WTC11 (cell line): ENCODE results near the gene ECI1. TPM values are rescaled to one million over a fixed set of nuclear protein-coding genes. Genes with fewer than 3 reads are reported as not detected.

Experiments used
- ATAC-seq: fragments of 200-7000 bp; cut with Tn5 transposase; 2 replicates; pipeline ENCODE4 v1.10.0; 2021; ENCODE audit warnings: mild to moderate bottlenecking, moderate library complexity
- CTCF ChIA-PET: fragments of 300-600 bp; sonication (Branson Sonifier 250); formaldehyde crosslinking; loops from one replicate; lab custom pipeline; 2021; ENCODE audit warnings: antibody characterized with exemption; lab: Charles Lee
- POLR2A ChIA-PET: fragments of 350-600 bp; sonication (Branson Sonifier 250); formaldehyde crosslinking; loops from one replicate; lab custom pipeline; 2021; ENCODE audit warnings: antibody characterized with exemption; lab: Charles Lee
- DNase-seq: peaks from one replicate; pipeline ENCODE4 v3.0.0; 2021; ENCODE audit warnings: low spot score
- H3K27ac Mint-ChIP-seq: 2 replicates; pipeline ENCODE4 v1.8.0; 2021; ENCODE audit warnings: mixed read lengths
- H3K27me3 Mint-ChIP-seq: 2 replicates; pipeline ENCODE4 v1.8.0; 2021; ENCODE audit warnings: low read depth, mild to moderate bottlenecking, moderate library complexity, mixed read lengths
- H3K36me3 Mint-ChIP-seq: 2 replicates; pipeline ENCODE4 v1.8.0; 2021; ENCODE audit warnings: mixed read lengths
- H3K4me1 Mint-ChIP-seq: 2 replicates; pipeline ENCODE4 v1.8.0; 2022; ENCODE audit warnings: mixed read lengths
- H3K4me3 Mint-ChIP-seq: 2 replicates; pipeline ENCODE4 v1.8.0; 2021; ENCODE audit warnings: mild to moderate bottlenecking, moderate library complexity, mixed read lengths
- H3K9me3 Mint-ChIP-seq: 2 replicates; pipeline ENCODE4 v1.8.0; 2021; ENCODE audit warnings: mixed read lengths
- AR ChIP-seq: fragments of 250-450 bp; sonication (Bioruptor Pico); IDR thresholded peaks from 2 replicates; pipeline ENCODE4 v1.9.0; 2021; ENCODE audit warnings: mild to moderate bottlenecking
- ATF1 ChIP-seq: sonication (generic); formaldehyde crosslinking; IDR thresholded peaks from 2 replicates; pipeline ENCODE4 v1.8.1; 2023; ENCODE audit warnings: mild to moderate bottlenecking, moderate library complexity, missing genetic modification reagents
- FOXP4 ChIP-seq: sonication (generic); formaldehyde crosslinking; IDR thresholded peaks from 2 replicates; pipeline ENCODE4 v1.8.0; 2022; ENCODE audit warnings: mild to moderate bottlenecking, missing genetic modification reagents
- GRHL2 ChIP-seq: fragments of 250-450 bp; sonication (Bioruptor Pico); IDR thresholded peaks from 2 replicates; pipeline ENCODE4 v1.8.0; 2022; ENCODE audit warnings: mild to moderate bottlenecking, moderate library complexity; ENCODE audit not compliant: insufficient replicate concordance, severe bottlenecking
- MYBL2 ChIP-seq: sonication (generic); formaldehyde crosslinking; IDR thresholded peaks from 2 replicates; pipeline ENCODE4 v1.8.1; 2023; ENCODE audit warnings: mild to moderate bottlenecking, moderate library complexity, missing genetic modification reagents
- NFYB ChIP-seq: sonication (generic); formaldehyde crosslinking; conservative IDR thresholded peaks from 2 replicates; pipeline ENCODE4 v1.8.0; 2022; ENCODE audit warnings: low read depth, missing genetic modification reagents
- NR2C2 ChIP-seq: sonication (generic); formaldehyde crosslinking; IDR thresholded peaks from 2 replicates; pipeline ENCODE4 v1.8.0; 2022; ENCODE audit warnings: mild to moderate bottlenecking, missing genetic modification reagents
- ZMAT4 ChIP-seq: fragments of 250-450 bp; sonication (Bioruptor Pico); IDR thresholded peaks from 2 replicates; pipeline ENCODE4 v1.9.0; 2021; ENCODE audit warnings: mild to moderate bottlenecking
- ZNF263 ChIP-seq: sonication (generic); formaldehyde crosslinking; IDR thresholded peaks from 2 replicates; pipeline ENCODE4 v1.8.1; 2022; ENCODE audit warnings: low read depth, mild to moderate bottlenecking, moderate library complexity, missing genetic modification reagents
- ZSCAN18 ChIP-seq: fragments of 250-450 bp; sonication (Bioruptor Pico); IDR thresholded peaks from 2 replicates; pipeline ENCODE4 v2.1.2; 2022; ENCODE audit warnings: mild to moderate bottlenecking, moderate library complexity
- total RNA-seq: library from RNA; stranded (reverse); gene quantifications from 3 replicates; pipeline ENCODE4 v1.2.3, GENCODE V29; 2021

The ECI1 gene
- total RNA-seq, 1 experiment from 2014 or later, result 100 TPM

GRCh38 chr16:2213817-2214718 lies 37.3 kb downstream of the ECI1 start:
- ChIA-PET CTCF (interaction anchor here (0.6 to 2.8 kb wide), 8 partner anchors 10 to 287 kb away, joined by 3 to 30 read pairs (median 6); partner anchors contain the start of genes CASKIN1, DNASE1L2, ECI1 and TBL3), POLR2A (interaction anchor here (0.9 to 1.7 kb wide), 7 partner anchors 7 to 59 kb away, joined by 3 to 10 read pairs (median 4); partner anchors contain the start of genes DNASE1L2, E4F1, ECI1 and TRAF7)
- Mint-ChIP-seq H3K4me1 (peaks cover 25% of the 10 kb centered on the region), H3K4me3 (peak overlapping the region; percentile 74), H3K27ac (peak overlapping the region; percentile 32; the same call in 1 of the 2 replicates), H3K27me3 (no peaks in the 10 kb centered on the region), H3K36me3 (peaks cover 11% of the 10 kb centered on the region), H3K9me3 (no peaks in the 10 kb centered on the region)
- ATAC-seq (no peak), DNase-seq (no peak)
- TF ChIP-seq ZNF263 (CRISPR knock-in tag) (no peak), FOXP4 (CRISPR knock-in tag) (peak; percentile 57; the same call in 1 of the 2 replicates)

GRCh38 chr16:2212362-2213324 lies 38.7 kb downstream of the ECI1 start:
- Mint-ChIP-seq H3K4me1 (peaks cover 26% of the 10 kb centered on the region), H3K9me3 (no peaks in the 10 kb centered on the region), H3K27ac (peak overlapping the region; percentile 53), H3K4me3 (peak overlapping the region; percentile 74), H3K36me3 (peaks cover 18% of the 10 kb centered on the region), H3K27me3 (no peaks in the 10 kb centered on the region)
- DNase-seq (no peak), ATAC-seq (no peak)
- no peak for TF ChIP-seq GRHL2 (CRISPR knock-in tag)
- no peak for TF ChIP-seq FOXP4 (CRISPR knock-in tag)
- no peak for TF ChIP-seq NFYB (CRISPR knock-in tag)
- no peak for TF ChIP-seq NR2C2 (CRISPR knock-in tag)
- TF ChIP-seq ATF1 (CRISPR knock-in tag), result no peak
- TF ChIP-seq AR, result no peak
- TF ChIP-seq ZMAT4 (CRISPR knock-in tag), result no peak
- no peak for TF ChIP-seq MYBL2 (CRISPR knock-in tag)
- TF ChIP-seq ZSCAN18 (CRISPR knock-in tag), result no peak
- ChIA-PET POLR2A (no interaction called here), CTCF (no interaction called here)
